A549 treated with AZD2906 at 1 μM for 4 hours (cell line): ENCODE data around the gene EMB. TPM values are rescaled to one million over a fixed set of nuclear protein-coding genes. Genes with fewer than 3 reads are reported as not detected.

Source experiments
- total RNA-seq: library from RNA; stranded (reverse); fragments of 200-300 nt; extraction: Qiagen RNA extraction; gene quantifications from 5 replicates; pipeline ENCODE4 v1.2.3, GENCODE V29; 2022

EMB gene
- total RNA-seq: 4.6 to 6.5 TPM (median 5.6 TPM) in 5 replicates

GRCh38 chr5:50440651-50441492, at the start of gene EMB:
Gene EMB, minus strand, starts transcription at chr5:50441288. Its CDS starts 137 bp downstream, at chr5:50441151.

Other genes with a start within 250 kb of the EMB start
- gene PARP8, start 225.3 kb upstream of the EMB start, total RNA-seq: 0.02 to 0.11 TPM (median 0.07 TPM) in 5 replicates